Caco-2 (cell line): ENCODE results near the gene PPP1R3E. TPM values are rescaled to one million over a fixed set of nuclear protein-coding genes. Genes with fewer than 3 reads are reported as not detected.
A peak's percentile ranks its signal among the peaks of the same experiment; 100 is the strongest.
"Not testable (repeated sequence)": the region's sequence is repeated elsewhere in the genome, so short reads cannot be mapped to it uniquely, and the experiment has no call there.

Experiments used
- BruUV-seq: library from RNA; stranded (reverse); fragments of 400-500 nt; replicated peaks from 2 replicates; lab custom pipeline; 2021; lab: Mats Ljungman, UMichigan
- CTCF ChIA-PET: fragments of 300-600 bp; sonication (Branson Sonifier 250); formaldehyde crosslinking; loops from one replicate; lab custom pipeline; 2022; ENCODE audit warnings: antibody characterized with exemption; lab: Charles Lee
- POLR2A ChIA-PET: fragments of 300-600 bp; sonication (Branson Sonifier 250); formaldehyde crosslinking; loops from one replicate; lab custom pipeline; 2022; ENCODE audit warnings: antibody characterized with exemption; lab: Charles Lee
- DNase-seq, 2 experiments: peaks; one replicate each; pipeline versions ENCODE4 v3.0.0 to v3.0.0-alpha.2; 2020 to 2022
- H3K27me3 ChIP-seq: replicated peaks from 2 replicates; pipeline ENCODE4 v1.6.0; 2011; ENCODE audit warnings: low read length; ENCODE audit not compliant: control insufficient read depth, insufficient read depth
- H3K36me3 ChIP-seq: 2 replicates; pipeline ENCODE4 v1.5.1; 2011; ENCODE audit warnings: low read length; ENCODE audit not compliant: control insufficient read depth, insufficient read depth
- H3K4me1 ChIP-seq: fragments of 250-450 bp; sonication (Bioruptor Pico); 2 replicates; pipeline ENCODE4 v1.5.1; 2020; ENCODE audit warnings: mild to moderate bottlenecking
- H3K4me3 ChIP-seq: 2 replicates; pipeline ENCODE4 v1.5.1; 2011; ENCODE audit warnings: low read depth, mild to moderate bottlenecking, control low read depth, low read length
- H3K9me3 ChIP-seq: fragments of 250-450 bp; sonication (Bioruptor Pico); 2 replicates; pipeline ENCODE4 v1.5.1; 2020; ENCODE audit warnings: mild to moderate bottlenecking, moderate library complexity
- H3K27ac Mint-ChIP-seq: one replicate; pipeline ENCODE4 v1.8.0; 2022; ENCODE audit warnings: mixed read lengths; ENCODE audit not compliant: unreplicated experiment
- H3K27me3 Mint-ChIP-seq: one replicate; pipeline ENCODE4 v1.8.0; 2022; ENCODE audit warnings: mixed read lengths; ENCODE audit not compliant: insufficient read depth, unreplicated experiment
- H3K36me3 Mint-ChIP-seq: one replicate; pipeline ENCODE4 v1.8.0; 2022; ENCODE audit warnings: mild to moderate bottlenecking, mixed read lengths; ENCODE audit not compliant: insufficient read depth, unreplicated experiment
- H3K4me1 Mint-ChIP-seq: one replicate; pipeline ENCODE4 v1.8.0; 2022; ENCODE audit warnings: low read depth, mixed read lengths; ENCODE audit not compliant: unreplicated experiment
- H3K4me3 Mint-ChIP-seq: one replicate; pipeline ENCODE4 v1.8.0; 2022; ENCODE audit warnings: mild to moderate bottlenecking, moderate library complexity, mixed read lengths; ENCODE audit not compliant: unreplicated experiment
- H3K9me3 Mint-ChIP-seq: one replicate; pipeline ENCODE4 v1.8.0; 2022; ENCODE audit warnings: mixed read lengths; ENCODE audit not compliant: unreplicated experiment
- CTCF ChIP-seq, 2 experiments: fragments of 200-600 bp in 1 of 2; IDR thresholded peaks; 1 replicate in 1 of 2; 2 replicates in 1 of 2; pipeline versions ENCODE4 v1.5.1 to v1.8.0; 2011 to 2022; ENCODE audit warnings: antibody characterized with exemption in 1 of 2, control low read depth in 1 of 2, inconsistent platforms in 1 of 2, low read depth in 1 of 2, low read length in 1 of 2, mild to moderate bottlenecking in 1 of 2, moderate library complexity in 1 of 2; ENCODE audit not compliant: insufficient read depth in 1 of 2, severe bottlenecking in 1 of 2, unreplicated experiment in 1 of 2
- intact Hi-C: fragments of 100-400 bp; cut with micrococcal nuclease; formaldehyde crosslinking; loops from one replicate; pipeline ENCODE4 v1.10.0; 2022; ENCODE audit not compliant: unreplicated experiment
- total RNA-seq: library from RNA; stranded (reverse); gene quantifications from 2 replicates; pipeline ENCODE4 v1.2.3, GENCODE V29; 2022

Gene PPP1R3E
- total RNA-seq, 1 experiment from 2014 or later = 5.9 TPM

- POLR2A ChIA-PET = interaction anchor here (1.9 to 2.3 kb wide), 2 partner anchors 16 to 36 kb away, joined by 12 to 31 read pairs; partner anchors contain the start of gene PABPN1
- no peaks in the 10 kb centered on the region for H3K36me3 ChIP-seq
- H3K27me3 ChIP-seq = no peaks in the 10 kb centered on the region
- H3K4me3 ChIP-seq = peak overlapping the region; percentile 75
- peak overlapping the region; percentile 95 for H3K27ac Mint-ChIP-seq
- BruUV-seq = TSS peak; percentile 52
- DNase-seq = no peak
- intact Hi-C loops = no loop called here
- no peak for TF ChIP-seq CTCF (IDR thresholded peaks at IDR 0.05; ENCODE audit: insufficient read depth in 1 of 2, low read depth in 1 of 2, low read length in 1 of 2, severe bottlenecking in 1 of 2, unreplicated experiment in 1 of 2)
- H3K4me1 ChIP-seq = 0 out of 2 replicates have a peak, but pooled peaks cover 4% of the 10 kb centered on the region
- H3K9me3 ChIP-seq = no peaks in the 10 kb centered on the region
- no peaks in the 10 kb centered on the region for H3K9me3 Mint-ChIP-seq
- CTCF ChIA-PET = interaction anchor here (0.7 to 2.9 kb wide), 4 partner anchors 16 to 234 kb away, joined by 5 to 19 read pairs (median 10); no protein-coding TSS in a partner anchor
- peak overlapping the region; percentile 90 for H3K4me3 Mint-ChIP-seq
- peaks cover 6% of the 10 kb centered on the region for H3K4me1 Mint-ChIP-seq
- peaks cover 18% of the 10 kb centered on the region for H3K36me3 Mint-ChIP-seq
- H3K27me3 Mint-ChIP-seq = no peaks in the 10 kb centered on the region
These were observed 17.8 kb downstream of the PPP1R3E start for GRCh38 chr14:23284654-23285529.

- H3K36me3 Mint-ChIP-seq = peaks cover 10% of the 10 kb centered on the region
- DNase-seq = no peak
- no TSS peak for BruUV-seq
- peaks cover 6% of the 10 kb centered on the region for H3K4me1 Mint-ChIP-seq
- Histone ChIP-seq H3K4me3 (no peak overlapping the region), H3K4me1 (no peaks in the 10 kb centered on the region), H3K9me3 (no peaks in the 10 kb centered on the region), H3K27me3 (no peaks in the 10 kb centered on the region), H3K36me3 (no peaks in the 10 kb centered on the region)
- H3K27me3 Mint-ChIP-seq = no peaks in the 10 kb centered on the region
- no peak for TF ChIP-seq CTCF (IDR thresholded peaks at IDR 0.05; ENCODE audit: insufficient read depth in 1 of 2, low read depth in 1 of 2, low read length in 1 of 2, severe bottlenecking in 1 of 2, unreplicated experiment in 1 of 2)
- H3K9me3 Mint-ChIP-seq = no peaks in the 10 kb centered on the region
- intact Hi-C loops = no loop called here
- H3K4me3 Mint-ChIP-seq = no peak overlapping the region
- POLR2A ChIA-PET = interaction anchor here (0.6 kb wide), 1 partner anchor 179 kb away, joined by 3 read pairs; no protein-coding TSS in a partner anchor
- no peak overlapping the region for H3K27ac Mint-ChIP-seq
- CTCF ChIA-PET = no interaction called here
These were observed 21.4 kb downstream of the PPP1R3E start for GRCh38 chr14:23281247-23281646.

GRCh38 chr14:23277928-23278327, 24.7 kb downstream of the PPP1R3E start:
- H3K9me3 Mint-ChIP-seq, H3K4me3 ChIP-seq, DNase-seq, H3K4me1 ChIP-seq, CTCF ChIA-PET, POLR2A ChIA-PET, H3K4me1 Mint-ChIP-seq, H3K27me3 ChIP-seq, H3K36me3 Mint-ChIP-seq, H3K27ac Mint-ChIP-seq, H3K4me3 Mint-ChIP-seq, H3K36me3 ChIP-seq, intact Hi-C loops, BruUV-seq, H3K27me3 Mint-ChIP-seq, H3K9me3 ChIP-seq: not testable (repeated sequence)
